Endothelial cell of umbilical vein (primary cell): Measurements from ENCODE around the gene NARS2. TPM values are rescaled to one million over a fixed set of nuclear protein-coding genes. Genes with fewer than 3 reads are reported as not detected.

ENCODE experiments used
- BruUV-seq: library from RNA; stranded (reverse); fragments of 400-500 nt; replicated peaks from 2 replicates; lab custom pipeline; 2021; lab: Mats Ljungman, UMichigan
- CTCF ChIA-PET: fragments of 300-600, 350-600 bp; sonication (Branson Sonifier 250); formaldehyde crosslinking; loops from one replicate; lab custom pipeline; 2021; ENCODE audit warnings: antibody characterized with exemption, inconsistent platforms; lab: Charles Lee
- POLR2A ChIA-PET: fragments of 300-600, 350-600 bp; sonication (Branson Sonifier 250); formaldehyde crosslinking; loops from one replicate; lab custom pipeline; 2021; ENCODE audit warnings: antibody characterized with exemption, inconsistent platforms; lab: Charles Lee
- DNase-seq: peaks from one replicate; pipeline ENCODE4 v3.0.0-alpha.2; 2011; ENCODE audit warnings: low read depth, low spot score
- FAIRE-seq: peaks from 2 replicates; lab custom pipeline; 2011; peaks lifted over from hg19 to GRCh38; lab: Jason Lieb, UNC
- H2AFZ ChIP-seq: 2 replicates; pipeline ENCODE4 v1.6.0; 2012; ENCODE audit warnings: low read depth, low read length, control low read depth, inconsistent platforms
- H3K27ac ChIP-seq: 2 replicates; pipeline ENCODE4 v1.5.1; 2011; ENCODE audit warnings: low read depth, mild to moderate bottlenecking, control low read depth, low read length, moderate library complexity; ENCODE audit not compliant: insufficient read depth
- H3K27me3 ChIP-seq, 2 experiments: 2 replicates each; pipeline versions ENCODE4 v1.6.0 to v1.6.1; 2011; ENCODE audit warnings: low read length in 2 of 2, mixed read lengths in 1 of 2; ENCODE audit not compliant: control insufficient read depth in 2 of 2, insufficient read depth in 2 of 2
- H3K36me3 ChIP-seq, 2 experiments: 2 replicates in 1 of 2; 3 replicates in 1 of 2; pipeline ENCODE4 v1.5.1; 2011; ENCODE audit warnings: low read length in 2 of 2, mild to moderate bottlenecking in 1 of 2, moderate library complexity in 1 of 2; ENCODE audit not compliant: control insufficient read depth in 2 of 2, insufficient read depth in 2 of 2; ENCODE audit errors: extremely low read depth in 1 of 2
- H3K4me1 ChIP-seq: 3 replicates; pipeline ENCODE4 v1.5.1; 2011; ENCODE audit warnings: mild to moderate bottlenecking, low read length; ENCODE audit not compliant: control insufficient read depth, insufficient read depth; ENCODE audit errors: extremely low read depth
- H3K4me2 ChIP-seq: 2 replicates; pipeline ENCODE4 v1.6.1; 2011; ENCODE audit warnings: low read length, control low read depth, mixed read lengths; ENCODE audit not compliant: insufficient read depth
- H3K4me3 ChIP-seq, 3 experiments: fragments of 200-600 bp in 1 of 3; sonication (generic), shearing (Covaris generic) in 1 of 3; replicated peaks in 1 of 3; 2 replicates each; pipeline ENCODE4 v1.5.1; 2011 to 2016; ENCODE audit warnings: control low read depth in 3 of 3, low read length in 3 of 3, mild to moderate bottlenecking in 2 of 3, inconsistent platforms in 1 of 3, low read depth in 1 of 3, moderate library complexity in 1 of 3; ENCODE audit not compliant: insufficient read depth in 1 of 3
- H3K79me2 ChIP-seq: 2 replicates; pipeline ENCODE4 v1.6.0; 2012; ENCODE audit warnings: low read length, inconsistent platforms; ENCODE audit not compliant: control insufficient read depth, insufficient read depth
- H3K9ac ChIP-seq: replicated peaks from 2 replicates; pipeline ENCODE3; 2011; ENCODE audit warnings: low read length, control low read depth; ENCODE audit not compliant: insufficient read depth; ENCODE audit errors: extremely low read depth
- H3K9me1 ChIP-seq: replicated peaks from 3 replicates; pipeline ENCODE4 v1.6.0; 2011; ENCODE audit warnings: mild to moderate bottlenecking, low read length; ENCODE audit not compliant: control insufficient read depth, insufficient read depth; ENCODE audit errors: extremely low read depth
- H3K9me3 ChIP-seq: replicated peaks from 2 replicates; pipeline ENCODE4 v1.5.1; 2012; ENCODE audit warnings: low read length, inconsistent platforms; ENCODE audit not compliant: control insufficient read depth, insufficient read depth
- H4K20me1 ChIP-seq: replicated peaks from 2 replicates; pipeline ENCODE3; 2011; ENCODE audit warnings: mild to moderate bottlenecking, low read length; ENCODE audit not compliant: control insufficient read depth, insufficient read depth; ENCODE audit errors: extremely low read depth
- CTCF ChIP-seq, 2 donors: IDR thresholded peaks; 1 replicate in 1 of 2; 2 replicates in 1 of 2; pipeline ENCODE4 v1.5.1; 2011; ENCODE audit warnings: low read length in 2 of 2, mild to moderate bottlenecking in 2 of 2, moderate library complexity in 2 of 2, control low read depth in 1 of 2, inconsistent platforms in 1 of 2, low read depth in 1 of 2; ENCODE audit not compliant: insufficient read depth in 1 of 2; ENCODE audit errors: extremely low read depth in 1 of 2
- EZH2 ChIP-seq: IDR thresholded peaks from 2 replicates; pipeline ENCODE4 v1.6.1; 2012; ENCODE audit warnings: borderline replicate concordance, low read depth, mild to moderate bottlenecking, moderate library complexity, low read length, inconsistent platforms; ENCODE audit not compliant: severe bottlenecking
- FOS ChIP-seq: IDR thresholded peaks from 2 replicates; pipeline ENCODE4 v1.6.1; 2011; ENCODE audit warnings: mild to moderate bottlenecking, low read length, moderate library complexity, borderline replicate concordance; ENCODE audit not compliant: insufficient read depth
- GATA2 ChIP-seq: IDR thresholded peaks from 2 replicates; pipeline ENCODE4 v1.7.0; 2011; ENCODE audit warnings: low read depth, mild to moderate bottlenecking, moderate library complexity, mixed read lengths, low read length; ENCODE audit not compliant: insufficient read length, insufficient read depth
- JUN ChIP-seq: IDR thresholded peaks from 2 replicates; pipeline ENCODE4 v1.6.1; 2011; ENCODE audit warnings: borderline replicate concordance, low read depth; ENCODE audit not compliant: insufficient read length, insufficient read depth
- MYC ChIP-seq: IDR thresholded peaks from one replicate; pipeline ENCODE4 v1.6.1; 2011; ENCODE audit warnings: mild to moderate bottlenecking, low read depth, low read length
- POLR2A ChIP-seq: IDR thresholded peaks from 2 replicates; pipeline ENCODE4 v1.6.1; 2012; ENCODE audit warnings: low read depth, mild to moderate bottlenecking, control low read depth, low read length
- POLR2AphosphoS5 ChIP-seq: IDR thresholded peaks from 2 replicates; pipeline ENCODE4 v1.6.1; 2012; ENCODE audit warnings: low read depth, mild to moderate bottlenecking, control low read depth, low read length, moderate library complexity; ENCODE audit not compliant: insufficient read depth
- dilution Hi-C: fragments of 300-500 bp; cut with MboI; formaldehyde crosslinking; loops from one replicate; pipeline ENCODE4 v1.15.0; 2019; ENCODE audit warnings: low sequenced_read_pairs; ENCODE audit not compliant: extremely low pct_ligation_motif_present
- intact Hi-C: fragments of 100-400 bp; cut with micrococcal nuclease; formaldehyde crosslinking; loops from one replicate; pipeline ENCODE4 v1.10.0; 2022
- polyA plus RNA-seq, 4 experiments: library from polyadenylated mRNA; depleted of rRNA in 3 of 4; stranded (reverse) in 3 of 4; unstranded in 1 of 4; fragments of >200 nt; gene quantifications; 2 replicates each; pipeline versions ENCODE4 v1.2.1 to v1.2.3, GENCODE V29; 2011 to 2012; ENCODE audit warnings: missing spikeins in 1 of 4
- total RNA-seq: library from RNA; stranded (reverse); gene quantifications from 2 replicates; pipeline ENCODE4 v1.2.3, GENCODE V29; 2021
- TF ChIP-seq, protein P1 (sequence below): IDR thresholded peaks from 2 replicates; pipeline ENCODE4 v1.6.1; 2011; ENCODE audit not compliant: insufficient read depth, insufficient read length

The NARS2 gene
- total and polyA plus RNA-seq, 2 donors (not counting 3 experiments of a cell fraction or from before 2014, with no cell fraction given), result 6.9 to 16.7 TPM

- no peaks in the 10 kb centered on the region for H4K20me1 ChIP-seq
- CTCF ChIA-PET, result interaction anchor here (1.6 to 6.3 kb wide), 3 partner anchors 9 to 199 kb away, joined by 8 to 100 read pairs (median 12); partner anchors contain the start of gene GAB2
- peaks cover 10% of the 10 kb centered on the region for H3K4me1 ChIP-seq
- no peak overlapping the region for H3K4me2 ChIP-seq
- H2AFZ ChIP-seq, result no peak overlapping the region
- no peaks in the 10 kb centered on the region for H3K36me3 ChIP-seq
- POLR2A ChIA-PET, result interaction anchor here (0.9 kb wide), 1 partner anchor 349 kb away, joined by 3 read pairs; the partner anchor contains the start of gene NDUFC2
- H3K4me3 ChIP-seq, result no peak overlapping the region
- dilution Hi-C loops (no loop called here), intact Hi-C loops (no loop called here)
- no peak overlapping the region for H3K9ac ChIP-seq
- H3K79me2 ChIP-seq, result no peaks in the 10 kb centered on the region
- TF ChIP-seq, protein P1, sequence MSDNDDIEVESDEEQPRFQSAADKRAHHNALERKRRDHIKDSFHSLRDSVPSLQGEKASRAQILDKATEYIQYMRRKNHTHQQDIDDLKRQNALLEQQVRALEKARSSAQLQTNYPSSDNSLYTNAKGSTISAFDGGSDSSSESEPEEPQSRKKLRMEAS, result no peak
- TF ChIP-seq EZH2 (no peak), POLR2AphosphoS5 (no peak), JUN (no peak), POLR2A (no peak), CTCF (IDR thresholded peaks at IDR 0.05; ENCODE audit: extremely low read depth in 1 of 2, insufficient read depth in 1 of 2, low read depth in 1 of 2, low read length in 2 of 2) (no peak), MYC (no peak), GATA2 (no peak), FOS (no peak)
- FAIRE-seq (peak; percentile 55), DNase-seq (no peak)
- H3K9me1 ChIP-seq, result no peaks in the 10 kb centered on the region
- H3K27ac ChIP-seq, result no peak overlapping the region
- H3K27me3 ChIP-seq, result no peaks in the 10 kb centered on the region
- H3K9me3 ChIP-seq, result no peaks in the 10 kb centered on the region
- no TSS peak for BruUV-seq
Measured at GRCh38 chr11:78427615-78428265, 146.9 kb downstream of the NARS2 start.
